Erythroblast (primary cell): ENCODE data around the gene SERGEF.

ENCODE experiments used
- GATA1 ChIP-seq: IDR thresholded peaks from 2 replicates; pipeline ENCODE4 v1.6.1; 2011; ENCODE audit warnings: low read depth, mild to moderate bottlenecking, control low read depth, low read length, moderate library complexity
- POLR2A ChIP-seq: IDR thresholded peaks from 2 replicates; pipeline ENCODE4 v1.6.1; 2011; ENCODE audit warnings: mild to moderate bottlenecking, low read length

DNA sequence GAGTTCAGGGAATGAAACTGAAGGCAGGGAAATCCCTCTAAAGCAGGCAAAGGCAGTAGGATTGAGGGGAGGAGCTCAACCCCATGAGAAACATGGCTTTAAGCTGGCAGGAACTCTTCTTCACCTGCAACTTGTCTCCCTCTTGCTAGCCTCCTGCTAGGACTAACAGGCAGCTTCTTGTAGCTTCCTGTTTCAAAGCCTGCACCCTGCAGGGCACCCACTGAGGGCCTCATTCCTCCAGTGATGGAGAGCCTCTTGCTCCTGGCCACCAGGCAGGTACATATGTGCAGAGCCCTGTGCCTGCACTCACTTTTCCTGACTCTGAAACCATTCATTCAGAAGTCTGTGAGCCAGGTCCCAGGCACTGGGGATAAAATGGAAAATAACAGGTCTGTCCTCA lies 137.0 kb downstream of the SERGEF start:
- no peak for TF ChIP-seq POLR2A
- TF ChIP-seq GATA1 = no peak
